Measurements from ENCODE around the gene FAAH.
A peak's percentile ranks its signal among the peaks of the same experiment; 100 is the strongest.

The FAAH gene

GRCh38 chr1:46412893-46413595 is 18.9 kb downstream of the FAAH start:
- no peak for DNase-seq (ENCODE audit: low read depth, low spot score)
- H3K4me3 ChIP-seq (ENCODE audit: low read length) = no peak overlapping the region

- peak; percentile 74 for DNase-seq (ENCODE audit: low read depth, low spot score)
- no peak overlapping the region for H3K4me3 ChIP-seq (ENCODE audit: low read length)
These were observed 19.5 kb downstream of the FAAH start for GRCh38 chr1:46413596-46413985.

GRCh38 chr1:46415514-46415913 is 21.4 kb downstream of the FAAH start:
- H3K4me3 ChIP-seq (ENCODE audit: low read length) = no peak overlapping the region
- DNase-seq (ENCODE audit: low read depth, low spot score) = no peak

GRCh38 chr1:46418976-46419375 is 24.9 kb downstream of the FAAH start:
- no peak for DNase-seq (ENCODE audit: low read depth, low spot score)
- H3K4me3 ChIP-seq (ENCODE audit: low read length) = no peak overlapping the region

- no peak for DNase-seq (ENCODE audit: low read depth, low spot score)
- no peak overlapping the region for H3K4me3 ChIP-seq (ENCODE audit: low read length)
These were observed 26.4 kb downstream of the FAAH start for GRCh38 chr1:46420533-46420915.

GRCh38 chr1:46421739-46422138 is 27.6 kb downstream of the FAAH start:
- no peak for DNase-seq (ENCODE audit: low read depth, low spot score)
- no peak overlapping the region for H3K4me3 ChIP-seq (ENCODE audit: low read length)

- no peak for DNase-seq (ENCODE audit: low read depth, low spot score)
- no peak overlapping the region for H3K4me3 ChIP-seq (ENCODE audit: low read length)
These were observed 28.2 kb downstream of the FAAH start for GRCh38 chr1:46422261-46422871.

- H3K4me3 ChIP-seq (ENCODE audit: low read length) = no peak overlapping the region
- DNase-seq (ENCODE audit: low read depth, low spot score) = no peak
These were observed 29.6 kb downstream of the FAAH start for GRCh38 chr1:46423574-46424240.

- DNase-seq (ENCODE audit: low read depth, low spot score) = no peak
- H3K4me3 ChIP-seq (ENCODE audit: low read length) = no peak overlapping the region
These were observed 30.6 kb downstream of the FAAH start for GRCh38 chr1:46424730-46425129.

GRCh38 chr1:46425726-46426125 is 31.6 kb downstream of the FAAH start:
- no peak for DNase-seq (ENCODE audit: low read depth, low spot score)
- no peak overlapping the region for H3K4me3 ChIP-seq (ENCODE audit: low read length)

- no peak overlapping the region for H3K4me3 ChIP-seq (ENCODE audit: low read length)
- no peak for DNase-seq (ENCODE audit: low read depth, low spot score)
These were observed 33.4 kb downstream of the FAAH start for GRCh38 chr1:46427541-46427940.

- H3K4me3 ChIP-seq (ENCODE audit: low read length) = no peak overlapping the region
- DNase-seq (ENCODE audit: low read depth, low spot score) = no peak
These were observed 35.3 kb downstream of the FAAH start for GRCh38 chr1:46429436-46429835.

GRCh38 chr1:46431695-46432094 is 37.6 kb downstream of the FAAH start:
- H3K4me3 ChIP-seq (ENCODE audit: low read length) = no peak overlapping the region
- no peak for DNase-seq (ENCODE audit: low read depth, low spot score)

- H3K4me3 ChIP-seq (ENCODE audit: low read length) = no peak overlapping the region
- DNase-seq (ENCODE audit: low read depth, low spot score) = no peak
These were observed 38.7 kb downstream of the FAAH start for GRCh38 chr1:46432781-46433327.

GRCh38 chr1:46434358-46434757 is 40.2 kb downstream of the FAAH start:
- no peak for DNase-seq (ENCODE audit: low read depth, low spot score)
- no peak overlapping the region for H3K4me3 ChIP-seq (ENCODE audit: low read length)

- no peak overlapping the region for H3K4me3 ChIP-seq (ENCODE audit: low read length)
- DNase-seq (ENCODE audit: low read depth, low spot score) = no peak
These were observed 42.7 kb downstream of the FAAH start for GRCh38 chr1:46436844-46437243.

- H3K4me3 ChIP-seq (ENCODE audit: low read length) = no peak overlapping the region
These were observed 43.6 kb downstream of the FAAH start for GRCh38 chr1:46437723-46438122.

GRCh38 chr1:46438346-46438745 is 44.2 kb downstream of the FAAH start:
- DNase-seq (ENCODE audit: low read depth, low spot score) = no peak
- H3K4me3 ChIP-seq (ENCODE audit: low read length) = no peak overlapping the region

More at GRCh38 chr1:46437723-46438122, 43.6 kb downstream of the FAAH start:
- DNase-seq (ENCODE audit: low read depth, low spot score) = peak; percentile 75

GRCh38 chr1:46440478-46440877 is 46.4 kb downstream of the FAAH start:
- DNase-seq (ENCODE audit: low read depth, low spot score) = no peak
- H3K4me3 ChIP-seq (ENCODE audit: low read length) = no peak overlapping the region
